Measurements from ENCODE around the gene SDC1.

SDC1 gene

GRCh38 chr2:20182241-20182931, 42.5 kb downstream of the SDC1 start:
- DNase-seq, result no peak

DNA sequence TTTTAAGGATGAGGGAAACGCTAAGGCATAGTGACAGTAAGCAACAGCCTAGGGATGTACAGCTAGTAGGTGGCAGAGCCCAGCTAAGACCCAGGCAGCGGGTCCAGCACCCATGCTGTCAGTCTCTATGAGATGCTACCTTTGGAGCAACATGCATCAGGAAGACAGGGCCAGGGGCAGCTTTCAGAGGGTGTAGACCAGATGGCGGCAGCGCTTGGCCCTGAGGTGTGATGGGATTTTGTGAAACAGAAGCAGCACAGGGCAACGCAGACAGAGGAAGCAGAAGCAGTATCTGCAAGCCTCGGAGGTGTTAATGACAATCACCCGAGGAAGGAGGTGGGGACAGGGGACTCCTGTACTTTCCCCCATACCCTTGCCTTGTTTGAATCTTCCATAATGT, 43.2 kb downstream of the SDC1 start:
- DNase-seq, result no peak

DNA sequence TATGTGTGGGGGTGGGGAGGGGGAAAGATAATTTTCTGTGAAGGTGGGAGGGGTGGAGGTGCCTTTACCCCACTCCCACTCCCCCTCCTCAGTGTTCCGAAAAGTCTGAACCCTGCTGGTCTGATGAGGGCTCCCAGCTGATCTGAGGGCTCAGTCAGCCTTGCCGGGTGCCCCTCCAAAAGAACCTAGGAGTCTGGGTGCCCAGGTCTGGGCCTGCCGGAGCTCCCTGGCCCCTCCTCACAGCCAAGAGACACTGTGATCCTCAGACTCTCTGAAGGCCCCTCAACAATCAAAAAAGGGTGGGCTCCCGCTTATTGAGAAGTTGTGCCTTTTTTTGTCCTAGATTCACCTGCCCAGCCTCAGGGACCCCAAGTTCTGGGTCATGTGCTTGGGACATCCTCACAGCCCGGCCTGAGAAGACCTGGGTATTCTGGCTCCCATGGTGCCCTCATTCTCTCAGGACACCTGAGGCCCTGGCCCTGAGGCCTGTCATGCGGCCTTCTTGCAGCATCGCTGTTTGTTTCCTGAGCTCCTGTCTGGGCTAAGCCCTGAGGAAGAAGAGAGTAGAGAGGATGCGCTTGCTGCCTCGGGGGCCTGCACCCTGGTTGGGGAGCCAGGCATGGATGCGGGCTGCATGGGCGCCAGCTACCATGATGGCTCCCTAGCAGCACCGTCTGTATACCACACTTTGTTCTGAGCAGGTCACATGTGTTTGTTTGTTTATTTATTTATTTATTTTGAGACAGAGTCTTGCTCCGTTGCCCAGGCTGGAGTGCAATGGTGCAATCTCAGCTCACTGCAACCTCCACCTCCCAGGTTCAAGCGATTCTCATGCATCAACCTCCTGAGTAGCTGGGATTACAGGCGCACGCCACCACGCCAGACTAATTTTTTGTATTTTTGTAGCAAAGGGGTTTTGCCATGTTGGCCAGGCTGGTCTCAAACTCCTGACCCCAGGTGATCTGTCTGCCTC, 44.0 kb downstream of the SDC1 start:
- no peak for DNase-seq

- no peak for DNase-seq
These were observed 45.0 kb downstream of the SDC1 start for GRCh38 chr2:20179755-20180594.

GRCh38 chr2:20179466-20179754, 45.5 kb downstream of the SDC1 start:
- no peak for DNase-seq

- DNase-seq, result no peak
These were observed 46.1 kb downstream of the SDC1 start for GRCh38 chr2:20178666-20179465.

GRCh38 chr2:20178249-20178607, 46.7 kb downstream of the SDC1 start:
- DNase-seq, result no peak

DNA sequence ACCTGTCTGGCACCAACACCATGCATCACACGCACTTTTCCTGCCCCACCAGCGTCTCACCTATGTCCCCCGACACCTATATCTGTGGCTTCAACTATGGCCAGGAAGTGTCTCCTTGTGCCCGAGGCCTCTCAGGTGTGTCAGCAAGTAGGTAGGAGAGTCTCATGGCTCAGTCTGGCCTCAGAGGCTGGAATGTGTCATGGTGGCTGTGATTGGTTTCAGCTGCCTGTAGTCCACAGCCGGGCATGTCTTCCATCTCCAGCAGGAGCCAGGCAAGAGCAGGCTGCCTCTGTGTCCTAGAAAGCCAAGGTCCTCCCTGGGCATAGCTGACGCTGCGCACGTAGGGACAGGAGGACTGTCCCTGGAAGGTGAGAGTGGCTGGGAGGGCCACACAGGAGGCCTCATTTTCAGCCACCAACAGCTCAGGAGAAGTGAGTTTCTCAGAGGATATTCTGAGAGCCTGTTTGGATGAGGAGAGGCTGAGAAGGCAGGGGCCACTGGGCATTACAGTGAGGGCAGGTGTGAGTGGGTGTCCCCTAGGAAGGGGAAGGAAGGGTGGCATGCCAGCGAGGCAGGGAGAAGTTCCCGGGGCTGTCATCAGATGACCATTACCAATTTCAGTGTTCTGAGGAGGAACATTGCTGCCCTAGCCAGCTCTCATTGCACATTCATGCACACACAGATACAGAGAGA, 47.2 kb downstream of the SDC1 start:
- no peak for DNase-seq

DNA sequence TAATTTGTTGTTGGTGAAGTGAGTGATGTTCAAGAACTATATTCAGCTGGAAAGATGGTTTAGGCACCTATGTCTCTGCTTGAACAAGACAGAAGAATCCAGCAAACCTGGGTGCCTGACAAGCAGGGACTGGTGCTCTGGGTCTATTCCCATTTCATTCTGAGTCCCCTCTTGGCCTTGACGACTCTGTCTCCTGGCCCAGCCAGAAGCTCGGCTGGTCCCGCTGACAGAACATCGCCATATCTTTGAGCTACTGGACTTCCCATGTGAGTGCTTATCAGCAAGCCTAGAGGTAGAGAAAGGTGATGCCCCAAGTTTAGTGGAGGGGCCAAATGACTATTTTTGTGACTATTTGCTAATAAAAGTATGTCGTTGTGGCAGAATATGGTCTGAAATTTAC, 48.2 kb downstream of the SDC1 start:
- no peak for DNase-seq

- DNase-seq, result no peak
These were observed 49.0 kb downstream of the SDC1 start for GRCh38 chr2:20175931-20176330.

GRCh38 chr2:20175267-20175666, 49.7 kb downstream of the SDC1 start:
- no peak for DNase-seq

DNA sequence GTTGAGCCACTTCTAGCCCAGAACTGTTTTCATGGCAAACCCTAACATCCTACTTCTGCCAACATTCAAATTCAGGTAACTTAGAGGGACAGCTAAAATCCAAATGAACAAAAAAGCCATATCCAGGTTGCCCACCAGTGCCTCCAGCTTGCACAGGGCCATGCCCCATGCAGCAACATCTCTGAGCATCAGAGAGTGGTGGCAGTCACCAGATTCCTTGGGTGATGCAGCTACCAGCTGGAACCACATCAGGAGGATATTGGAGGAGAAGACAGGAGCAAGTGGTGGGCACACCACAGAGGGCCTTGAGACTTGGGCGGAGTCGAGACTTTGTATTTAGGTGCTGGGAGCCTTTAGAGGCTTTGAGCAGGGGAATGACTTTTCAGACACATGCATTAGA, 50.5 kb downstream of the SDC1 start:
- no peak for DNase-seq

DNA sequence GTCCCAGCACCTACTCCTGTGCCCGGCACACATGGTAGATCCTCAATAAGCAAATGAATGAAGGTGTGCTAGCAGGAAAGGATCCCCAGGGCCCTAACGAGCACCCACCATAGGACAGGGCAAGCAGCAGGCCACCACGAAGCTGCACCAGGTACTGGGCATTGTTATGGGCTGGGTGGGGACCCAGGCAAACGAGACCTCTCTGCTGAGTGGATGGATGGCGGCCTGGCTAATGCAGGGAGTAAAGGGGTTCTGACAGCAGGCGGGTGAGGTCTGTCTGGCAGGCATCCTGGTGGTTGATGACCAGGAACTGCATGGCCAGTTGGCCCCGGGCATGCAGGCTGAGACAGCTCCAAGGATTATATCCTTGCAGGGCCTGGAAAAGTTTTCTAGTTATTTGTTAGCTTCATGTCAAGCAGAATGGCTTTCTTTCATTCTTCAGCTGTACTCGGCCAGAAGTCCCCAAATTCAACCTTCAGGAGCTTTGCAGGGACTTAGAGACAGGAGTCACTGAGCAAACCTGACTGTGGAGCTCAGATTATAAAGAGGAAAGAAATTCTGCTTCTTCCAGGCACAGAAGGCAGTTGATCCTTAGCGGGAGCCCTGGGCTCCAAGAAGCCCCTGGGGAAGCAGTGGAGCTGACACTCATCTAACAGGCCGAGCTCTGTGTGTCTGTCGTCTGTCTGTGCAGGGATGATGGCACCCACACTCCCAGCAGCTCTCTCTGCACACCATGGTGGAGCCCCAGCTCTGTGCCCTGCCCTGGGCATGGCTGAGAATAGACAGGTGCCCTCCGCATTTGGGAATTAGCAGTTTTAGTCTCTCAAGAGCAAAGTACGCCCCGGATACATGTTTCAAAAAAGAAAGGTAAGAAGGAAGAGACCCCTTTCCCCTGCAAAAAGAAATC, 51.2 kb downstream of the SDC1 start:
- DNase-seq, result no peak

DNA sequence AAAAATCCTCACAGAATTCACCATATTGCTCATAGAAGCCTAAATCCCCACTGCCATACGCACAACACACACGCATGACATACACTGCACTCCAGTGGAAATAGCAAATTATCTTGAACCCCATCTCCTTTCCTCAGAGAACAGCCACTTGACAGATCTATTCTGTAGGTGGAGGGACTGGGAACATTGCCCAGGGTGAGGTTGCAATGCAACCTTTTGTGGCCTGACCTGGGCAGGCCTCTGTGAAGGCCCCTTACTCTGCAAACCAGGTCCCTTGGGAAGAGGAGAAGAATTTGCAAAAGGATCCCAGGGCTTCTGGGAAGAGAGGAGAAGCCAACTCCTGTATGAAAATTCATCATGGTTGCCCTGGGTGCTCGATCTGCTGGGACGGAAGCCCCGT, 51.9 kb downstream of the SDC1 start:
- DNase-seq, result no peak

GRCh38 chr2:20172273-20173055, 52.5 kb downstream of the SDC1 start:
- no peak for DNase-seq

GRCh38 chr2:20171445-20171977, 53.4 kb downstream of the SDC1 start:
- no peak for DNase-seq

GRCh38 chr2:20170704-20171250, 54.2 kb downstream of the SDC1 start:
- no peak for DNase-seq

- no peak for DNase-seq
These were observed 54.9 kb downstream of the SDC1 start for GRCh38 chr2:20169796-20170703.

Measured in RPMI8226 (cell line).